Measurements from ENCODE around the gene MRTFA.

Gene MRTFA

DNA sequence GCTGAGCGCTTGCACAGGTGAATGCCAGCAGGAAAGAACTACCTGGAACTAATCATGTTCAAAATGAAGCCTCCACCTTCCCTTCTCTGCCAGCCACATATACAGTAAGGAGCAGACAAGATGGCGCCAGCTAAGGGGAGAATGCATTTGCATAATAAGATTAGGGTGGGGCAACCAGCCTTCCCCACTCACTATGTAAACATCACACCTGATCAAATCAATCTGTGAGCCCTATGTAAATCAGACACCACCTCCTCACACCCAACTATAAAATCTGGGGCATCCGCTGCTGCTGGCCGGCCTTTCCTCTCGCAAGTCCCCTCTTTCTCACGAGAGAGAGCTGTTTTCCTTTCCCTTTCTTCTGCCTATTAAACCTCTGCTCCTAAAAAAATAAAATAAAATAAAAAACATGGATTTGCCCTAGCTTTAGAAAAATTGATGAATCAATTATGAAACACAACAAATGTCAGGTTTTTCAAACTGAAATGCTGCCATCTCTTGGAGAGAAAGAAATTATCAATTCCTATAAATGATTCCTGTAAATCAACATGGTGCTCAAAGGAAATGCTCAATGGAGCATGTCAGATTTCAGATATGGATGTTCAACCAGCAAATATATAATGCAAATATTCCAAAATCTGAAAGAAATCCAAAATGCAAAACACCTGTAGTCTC, 157.3 kb downstream of the MRTFA start:
- peaks cover 19% of the 10 kb centered on the region for H3K4me1 ChIP-seq (ENCODE audit: control insufficient read depth, insufficient read depth, low read length, unreplicated experiment)
- H3K36me3 ChIP-seq (ENCODE audit: insufficient read depth, low read length), result no peaks in the 10 kb centered on the region
- H3K27me3 ChIP-seq (ENCODE audit: insufficient read depth, low read length), result no peaks in the 10 kb centered on the region
- no peak overlapping the region for H3K4me3 ChIP-seq (ENCODE audit: low read depth, low read length)
- no peak overlapping the region for H2AFZ ChIP-seq (ENCODE audit: low read length, unreplicated experiment)
- peaks cover 5% of the 10 kb centered on the region for H3K79me2 ChIP-seq (ENCODE audit: control insufficient read depth, insufficient read depth, low read length, unreplicated experiment)
- H3K27ac ChIP-seq (ENCODE audit: low read depth, low read length), result no peak overlapping the region

DNA sequence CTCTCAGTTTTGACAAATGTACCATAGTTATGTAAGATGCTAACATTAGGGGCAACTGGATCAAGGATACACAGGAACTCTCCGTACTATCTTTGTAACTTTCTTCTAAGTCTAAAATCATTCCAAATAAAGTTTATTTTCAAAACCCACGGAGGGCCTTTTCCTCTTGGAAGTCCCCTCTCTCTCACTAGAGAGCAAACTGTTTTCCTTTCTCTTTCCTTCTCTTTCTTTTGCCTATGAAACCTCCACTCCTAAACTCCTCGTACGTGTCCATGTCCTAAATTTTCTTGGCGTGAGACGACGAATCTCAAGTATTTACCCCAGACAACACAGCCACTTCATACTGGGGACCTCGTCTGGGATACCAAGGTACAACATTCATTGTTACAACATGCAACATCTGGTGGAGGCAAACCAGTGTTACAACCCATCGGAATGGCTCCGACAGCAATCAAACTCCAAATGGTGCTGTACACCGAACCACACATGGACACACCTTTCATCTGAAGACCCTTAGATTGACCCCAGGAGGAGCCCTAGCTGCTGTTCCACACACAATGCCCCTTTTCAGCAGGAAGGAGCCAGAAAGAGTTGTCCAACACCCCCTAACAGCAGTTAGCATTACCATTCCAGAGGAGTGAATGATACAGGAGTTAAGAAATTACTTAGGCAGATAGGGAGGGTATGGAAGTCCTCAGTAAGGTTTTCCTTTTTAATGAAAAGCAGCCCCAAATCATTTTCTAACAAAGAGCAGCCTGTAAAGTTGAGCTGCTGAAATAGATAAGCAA, 158.0 kb downstream of the MRTFA start:
- H3K27ac ChIP-seq (ENCODE audit: low read depth, low read length), result no peak overlapping the region
- no peaks in the 10 kb centered on the region for H3K36me3 ChIP-seq (ENCODE audit: insufficient read depth, low read length)
- no peak overlapping the region for H2AFZ ChIP-seq (ENCODE audit: low read length, unreplicated experiment)

GRCh38 chr22:40477683-40478337, 158.7 kb downstream of the MRTFA start:
- Histone ChIP-seq H3K27ac (ENCODE audit: low read depth, low read length) (no peak overlapping the region), H3K36me3 (ENCODE audit: insufficient read depth, low read length) (no peaks in the 10 kb centered on the region), H3K4me1 (ENCODE audit: control insufficient read depth, insufficient read depth, low read length, unreplicated experiment) (peaks cover 19% of the 10 kb centered on the region), H3K27me3 (ENCODE audit: insufficient read depth, low read length) (no peaks in the 10 kb centered on the region), H3K79me2 (ENCODE audit: control insufficient read depth, insufficient read depth, low read length, unreplicated experiment) (peaks cover 5% of the 10 kb centered on the region), H2AFZ (ENCODE audit: low read length, unreplicated experiment) (no peak overlapping the region), H3K4me3 (ENCODE audit: low read depth, low read length) (no peak overlapping the region)

More for the DNA sequence above, 158.0 kb downstream of the MRTFA start:
- peaks cover 19% of the 10 kb centered on the region for H3K4me1 ChIP-seq (ENCODE audit: control insufficient read depth, insufficient read depth, low read length, unreplicated experiment)
- peaks cover 5% of the 10 kb centered on the region for H3K79me2 ChIP-seq (ENCODE audit: control insufficient read depth, insufficient read depth, low read length, unreplicated experiment)
- H3K27me3 ChIP-seq (ENCODE audit: insufficient read depth, low read length), result no peaks in the 10 kb centered on the region
- no peak overlapping the region for H3K4me3 ChIP-seq (ENCODE audit: low read depth, low read length)

- H2AFZ ChIP-seq (ENCODE audit: low read length, unreplicated experiment), result no peak overlapping the region
- no peak overlapping the region for H3K4me3 ChIP-seq (ENCODE audit: low read depth, low read length)
- H3K27ac ChIP-seq (ENCODE audit: low read depth, low read length), result no peak overlapping the region
- peaks cover 19% of the 10 kb centered on the region for H3K4me1 ChIP-seq (ENCODE audit: control insufficient read depth, insufficient read depth, low read length, unreplicated experiment)
- no peaks in the 10 kb centered on the region for H3K36me3 ChIP-seq (ENCODE audit: insufficient read depth, low read length)
- H3K27me3 ChIP-seq (ENCODE audit: insufficient read depth, low read length), result no peaks in the 10 kb centered on the region
- H3K79me2 ChIP-seq (ENCODE audit: control insufficient read depth, insufficient read depth, low read length, unreplicated experiment), result peaks cover 5% of the 10 kb centered on the region
These were observed 160.2 kb downstream of the MRTFA start for GRCh38 chr22:40476341-40476740.

- H3K27me3 ChIP-seq (ENCODE audit: insufficient read depth, low read length), result no peaks in the 10 kb centered on the region
- H3K27ac ChIP-seq (ENCODE audit: low read depth, low read length), result no peak overlapping the region
- peaks cover 13% of the 10 kb centered on the region for H3K4me1 ChIP-seq (ENCODE audit: control insufficient read depth, insufficient read depth, low read length, unreplicated experiment)
- H3K79me2 ChIP-seq (ENCODE audit: control insufficient read depth, insufficient read depth, low read length, unreplicated experiment), result peaks cover 2% of the 10 kb centered on the region
- no peaks in the 10 kb centered on the region for H3K36me3 ChIP-seq (ENCODE audit: insufficient read depth, low read length)
- H2AFZ ChIP-seq (ENCODE audit: low read length, unreplicated experiment), result no peak overlapping the region
- H3K4me3 ChIP-seq (ENCODE audit: low read depth, low read length), result no peak overlapping the region
These were observed 162.8 kb downstream of the MRTFA start for GRCh38 chr22:40473703-40474102.

GRCh38 chr22:40472579-40472978, 163.9 kb downstream of the MRTFA start:
- Histone ChIP-seq H3K36me3 (ENCODE audit: insufficient read depth, low read length) (no peaks in the 10 kb centered on the region), H3K79me2 (ENCODE audit: control insufficient read depth, insufficient read depth, low read length, unreplicated experiment) (peaks cover 2% of the 10 kb centered on the region), H3K4me3 (ENCODE audit: low read depth, low read length) (no peak overlapping the region), H3K27me3 (ENCODE audit: insufficient read depth, low read length) (no peaks in the 10 kb centered on the region), H3K4me1 (ENCODE audit: control insufficient read depth, insufficient read depth, low read length, unreplicated experiment) (peaks cover 1% of the 10 kb centered on the region), H3K27ac (ENCODE audit: low read depth, low read length) (no peak overlapping the region), H2AFZ (ENCODE audit: low read length, unreplicated experiment) (no peak overlapping the region)

- Histone ChIP-seq H3K79me2 (ENCODE audit: control insufficient read depth, insufficient read depth, low read length, unreplicated experiment) (peaks cover 2% of the 10 kb centered on the region), H2AFZ (ENCODE audit: low read length, unreplicated experiment) (no peak overlapping the region), H3K36me3 (ENCODE audit: insufficient read depth, low read length) (no peaks in the 10 kb centered on the region), H3K4me1 (ENCODE audit: control insufficient read depth, insufficient read depth, low read length, unreplicated experiment) (no peaks in the 10 kb centered on the region), H3K4me3 (ENCODE audit: low read depth, low read length) (no peak overlapping the region), H3K27me3 (ENCODE audit: insufficient read depth, low read length) (no peaks in the 10 kb centered on the region), H3K27ac (ENCODE audit: low read depth, low read length) (no peak overlapping the region)
These were observed 164.5 kb downstream of the MRTFA start for GRCh38 chr22:40472051-40472450.

DNA sequence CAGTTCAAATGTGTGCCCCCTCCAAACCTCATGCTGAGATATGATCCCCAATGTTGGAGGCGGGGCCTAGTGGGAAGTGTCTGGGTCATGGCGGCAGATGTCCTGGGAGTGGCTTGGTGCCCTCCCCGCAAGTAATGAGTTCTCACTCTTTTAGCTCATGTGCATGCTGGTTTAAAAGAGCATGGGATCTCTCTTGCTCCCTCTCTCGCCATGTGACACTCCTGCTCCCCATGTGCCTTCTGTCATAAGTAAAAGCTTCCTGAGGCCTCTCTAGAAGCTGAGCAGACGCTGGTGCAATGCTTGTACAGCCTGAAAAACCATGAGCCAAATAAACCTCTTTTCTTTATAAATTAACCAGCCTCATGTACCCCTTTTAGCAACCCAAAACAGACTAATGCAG, 167.3 kb downstream of the MRTFA start:
- Histone ChIP-seq H3K4me3 (ENCODE audit: low read depth, low read length) (no peak overlapping the region), H3K79me2 (ENCODE audit: control insufficient read depth, insufficient read depth, low read length, unreplicated experiment) (peaks cover 2% of the 10 kb centered on the region), H3K36me3 (ENCODE audit: insufficient read depth, low read length) (no peaks in the 10 kb centered on the region), H3K27me3 (ENCODE audit: insufficient read depth, low read length) (no peaks in the 10 kb centered on the region), H3K27ac (ENCODE audit: low read depth, low read length) (no peak overlapping the region), H2AFZ (ENCODE audit: low read length, unreplicated experiment) (no peak overlapping the region), H3K4me1 (ENCODE audit: control insufficient read depth, insufficient read depth, low read length, unreplicated experiment) (no peaks in the 10 kb centered on the region)

DNA sequence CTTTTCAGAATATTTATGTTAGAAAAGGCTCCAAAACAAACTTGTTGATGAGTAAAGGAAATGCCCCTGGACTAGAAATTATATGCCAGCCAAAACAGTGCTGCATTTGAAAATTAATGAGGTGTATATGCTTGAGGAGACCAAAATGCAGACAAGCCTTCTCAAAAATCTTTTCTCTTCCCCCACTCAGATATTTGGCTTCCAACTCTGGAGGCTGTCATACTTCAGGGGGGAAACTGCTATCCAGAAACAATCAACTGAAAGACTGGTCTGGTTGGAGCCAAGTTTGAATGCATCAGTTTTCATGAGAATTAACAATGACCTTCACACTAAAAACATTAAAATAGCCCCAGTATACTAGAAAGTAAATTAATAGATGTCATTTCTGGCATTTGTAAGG, 167.9 kb downstream of the MRTFA start:
- Histone ChIP-seq H2AFZ (ENCODE audit: low read length, unreplicated experiment) (no peak overlapping the region), H3K27me3 (ENCODE audit: insufficient read depth, low read length) (no peaks in the 10 kb centered on the region), H3K36me3 (ENCODE audit: insufficient read depth, low read length) (no peaks in the 10 kb centered on the region), H3K79me2 (ENCODE audit: control insufficient read depth, insufficient read depth, low read length, unreplicated experiment) (peaks cover 2% of the 10 kb centered on the region), H3K4me1 (ENCODE audit: control insufficient read depth, insufficient read depth, low read length, unreplicated experiment) (no peaks in the 10 kb centered on the region), H3K27ac (ENCODE audit: low read depth, low read length) (no peak overlapping the region), H3K4me3 (ENCODE audit: low read depth, low read length) (no peak overlapping the region)

GRCh38 chr22:40466976-40467375, 169.5 kb downstream of the MRTFA start:
- H3K27me3 ChIP-seq (ENCODE audit: insufficient read depth, low read length), result no peaks in the 10 kb centered on the region
- no peak overlapping the region for H3K4me3 ChIP-seq (ENCODE audit: low read depth, low read length)
- no peaks in the 10 kb centered on the region for H3K36me3 ChIP-seq (ENCODE audit: insufficient read depth, low read length)
- no peaks in the 10 kb centered on the region for H3K4me1 ChIP-seq (ENCODE audit: control insufficient read depth, insufficient read depth, low read length, unreplicated experiment)
- H3K79me2 ChIP-seq (ENCODE audit: control insufficient read depth, insufficient read depth, low read length, unreplicated experiment), result peaks cover 2% of the 10 kb centered on the region
- no peak overlapping the region for H3K27ac ChIP-seq (ENCODE audit: low read depth, low read length)
- no peak overlapping the region for H2AFZ ChIP-seq (ENCODE audit: low read length, unreplicated experiment)

All from ACC112 (cell line).